PFSK-1 (cell line): Measurements from ENCODE around the gene C1orf141.

Experiments
- FOXP2 ChIP-seq: optimal IDR thresholded peaks from 2 replicates; pipeline ENCODE3; 2011; ENCODE audit warnings: borderline replicate concordance, control low read depth, inconsistent platforms; ENCODE audit not compliant: insufficient read depth; ENCODE audit errors: extremely low read length, extremely low read depth
- POLR2AphosphoS5 ChIP-seq: IDR thresholded peaks from 2 replicates; pipeline ENCODE4 v1.6.1; 2012; ENCODE audit warnings: low read depth, mild to moderate bottlenecking, control low read depth, low read length, moderate library complexity
- SIN3A ChIP-seq: IDR thresholded peaks from 2 replicates; pipeline ENCODE4 v1.6.1; 2012; ENCODE audit warnings: mild to moderate bottlenecking, low read length, moderate library complexity, borderline replicate concordance; ENCODE audit not compliant: insufficient read depth
- TAF1 ChIP-seq: IDR thresholded peaks from 2 replicates; pipeline ENCODE4 v1.6.1; 2012; ENCODE audit warnings: low read length, control low read depth, borderline replicate concordance; ENCODE audit not compliant: insufficient read depth
- TF ChIP-seq, protein P1 (sequence below), 2 experiments: IDR thresholded peaks; 2 replicates each; pipeline versions ENCODE4 v1.6.1 to v1.8.0; 2011 to 2012; ENCODE audit warnings: low read depth in 2 of 2, low read length in 2 of 2, control low read depth in 1 of 2, inconsistent platforms in 1 of 2, mild to moderate bottlenecking in 1 of 2, moderate library complexity in 1 of 2; ENCODE audit not compliant: insufficient read depth in 1 of 2

Gene C1orf141

DNA sequence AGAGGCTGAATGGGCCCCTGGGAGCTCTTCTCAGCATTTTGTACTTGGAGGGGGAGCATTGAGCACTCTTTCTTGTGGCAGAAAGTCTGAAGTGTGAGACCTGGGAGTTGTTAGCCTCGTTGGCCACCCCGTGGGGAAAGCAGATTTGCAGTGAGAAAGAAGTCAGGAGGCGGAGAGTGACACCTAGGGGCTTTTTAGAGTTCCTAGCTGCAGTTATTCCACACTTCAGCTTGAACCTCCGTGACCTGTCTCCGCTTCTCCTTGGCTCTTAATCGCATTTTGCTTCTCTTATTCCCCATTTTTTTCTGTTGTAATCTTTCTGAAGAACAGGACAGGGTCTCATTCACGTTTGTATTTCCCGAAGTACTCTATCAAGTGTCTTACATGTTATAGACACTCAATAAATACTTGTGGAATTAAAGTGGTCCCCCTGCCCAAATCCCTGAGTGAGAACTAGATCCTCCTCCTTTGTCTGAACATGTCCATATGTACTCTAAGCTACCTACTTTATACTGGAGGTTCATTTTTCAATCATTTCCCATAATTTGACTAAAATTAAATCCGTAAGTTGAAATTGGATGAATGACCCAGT is 14.5 kb upstream of the C1orf141 start:
- TF ChIP-seq, protein P1, sequence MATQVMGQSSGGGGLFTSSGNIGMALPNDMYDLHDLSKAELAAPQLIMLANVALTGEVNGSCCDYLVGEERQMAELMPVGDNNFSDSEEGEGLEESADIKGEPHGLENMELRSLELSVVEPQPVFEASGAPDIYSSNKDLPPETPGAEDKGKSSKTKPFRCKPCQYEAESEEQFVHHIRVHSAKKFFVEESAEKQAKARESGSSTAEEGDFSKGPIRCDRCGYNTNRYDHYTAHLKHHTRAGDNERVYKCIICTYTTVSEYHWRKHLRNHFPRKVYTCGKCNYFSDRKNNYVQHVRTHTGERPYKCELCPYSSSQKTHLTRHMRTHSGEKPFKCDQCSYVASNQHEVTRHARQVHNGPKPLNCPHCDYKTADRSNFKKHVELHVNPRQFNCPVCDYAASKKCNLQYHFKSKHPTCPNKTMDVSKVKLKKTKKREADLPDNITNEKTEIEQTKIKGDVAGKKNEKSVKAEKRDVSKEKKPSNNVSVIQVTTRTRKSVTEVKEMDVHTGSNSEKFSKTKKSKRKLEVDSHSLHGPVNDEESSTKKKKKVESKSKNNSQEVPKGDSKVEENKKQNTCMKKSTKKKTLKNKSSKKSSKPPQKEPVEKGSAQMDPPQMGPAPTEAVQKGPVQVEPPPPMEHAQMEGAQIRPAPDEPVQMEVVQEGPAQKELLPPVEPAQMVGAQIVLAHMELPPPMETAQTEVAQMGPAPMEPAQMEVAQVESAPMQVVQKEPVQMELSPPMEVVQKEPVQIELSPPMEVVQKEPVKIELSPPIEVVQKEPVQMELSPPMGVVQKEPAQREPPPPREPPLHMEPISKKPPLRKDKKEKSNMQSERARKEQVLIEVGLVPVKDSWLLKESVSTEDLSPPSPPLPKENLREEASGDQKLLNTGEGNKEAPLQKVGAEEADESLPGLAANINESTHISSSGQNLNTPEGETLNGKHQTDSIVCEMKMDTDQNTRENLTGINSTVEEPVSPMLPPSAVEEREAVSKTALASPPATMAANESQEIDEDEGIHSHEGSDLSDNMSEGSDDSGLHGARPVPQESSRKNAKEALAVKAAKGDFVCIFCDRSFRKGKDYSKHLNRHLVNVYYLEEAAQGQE (IDR thresholded peaks at IDR 0.05; ENCODE audit: insufficient read depth in 1 of 2, low read depth in 2 of 2, low read length in 2 of 2) = no peak
- no peak for TF ChIP-seq FOXP2
- no peak for TF ChIP-seq SIN3A
- TF ChIP-seq TAF1 = no peak
- no peak for TF ChIP-seq POLR2AphosphoS5

DNA sequence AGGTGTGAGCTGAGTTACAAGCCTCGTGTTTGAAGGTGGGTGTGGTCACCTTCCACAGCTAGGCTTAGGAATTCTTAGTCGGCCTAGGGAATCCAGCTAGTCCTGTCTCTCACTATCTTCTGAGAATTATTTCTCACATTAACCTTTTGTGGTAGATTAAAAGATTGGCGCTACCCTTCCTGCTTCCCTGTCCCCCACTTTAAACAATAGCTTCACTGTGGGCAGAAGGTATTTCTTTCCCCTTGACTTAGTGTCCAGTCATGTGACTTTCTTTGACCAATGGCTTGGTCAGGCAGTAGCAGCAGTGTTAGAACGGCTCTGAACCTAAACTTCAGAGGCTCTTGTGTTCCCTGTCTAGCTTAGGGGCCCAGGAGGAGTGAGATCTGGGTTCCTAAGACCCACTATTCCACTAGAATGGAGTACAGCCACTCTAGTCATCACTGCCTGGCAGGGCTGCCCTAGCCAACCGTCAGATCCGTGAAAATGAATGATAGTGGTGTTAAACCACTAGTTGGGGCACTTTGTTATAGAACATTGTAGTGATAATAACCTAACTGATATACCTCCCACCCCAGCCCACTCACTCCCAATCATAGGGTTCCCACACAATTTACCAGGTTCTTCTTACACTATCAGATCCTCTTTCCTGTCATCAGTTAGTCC is 13.9 kb upstream of the C1orf141 start:
- TF ChIP-seq TAF1 (no peak), POLR2AphosphoS5 (no peak), SIN3A (no peak), FOXP2 (no peak)
- TF ChIP-seq, protein P1 (IDR thresholded peaks at IDR 0.05; ENCODE audit: insufficient read depth in 1 of 2, low read depth in 2 of 2, low read length in 2 of 2) = no peak

DNA sequence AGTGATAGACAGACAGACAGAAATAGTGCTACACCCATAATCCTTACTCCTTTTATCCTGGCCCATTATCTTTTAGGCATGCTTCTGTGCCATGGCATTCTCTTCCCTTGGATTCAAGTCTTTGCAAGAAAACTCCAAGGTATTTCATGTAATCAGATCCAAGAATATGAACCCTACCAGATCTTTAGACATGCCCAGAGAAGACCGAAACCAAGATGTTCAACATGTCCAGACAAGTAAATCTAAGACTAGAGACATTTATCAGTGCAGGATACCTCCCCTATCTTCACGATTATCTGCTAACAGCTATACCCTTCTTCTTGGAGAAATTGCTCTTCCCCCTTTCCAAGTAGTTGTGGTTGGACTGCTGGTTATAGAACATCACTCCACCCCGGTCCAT is 11.8 kb upstream of the C1orf141 start:
- TF ChIP-seq TAF1 = no peak
- TF ChIP-seq POLR2AphosphoS5 = no peak
- TF ChIP-seq, protein P1 (IDR thresholded peaks at IDR 0.05; ENCODE audit: insufficient read depth in 1 of 2, low read depth in 2 of 2, low read length in 2 of 2) = no peak
- no peak for TF ChIP-seq FOXP2
- no peak for TF ChIP-seq SIN3A

DNA sequence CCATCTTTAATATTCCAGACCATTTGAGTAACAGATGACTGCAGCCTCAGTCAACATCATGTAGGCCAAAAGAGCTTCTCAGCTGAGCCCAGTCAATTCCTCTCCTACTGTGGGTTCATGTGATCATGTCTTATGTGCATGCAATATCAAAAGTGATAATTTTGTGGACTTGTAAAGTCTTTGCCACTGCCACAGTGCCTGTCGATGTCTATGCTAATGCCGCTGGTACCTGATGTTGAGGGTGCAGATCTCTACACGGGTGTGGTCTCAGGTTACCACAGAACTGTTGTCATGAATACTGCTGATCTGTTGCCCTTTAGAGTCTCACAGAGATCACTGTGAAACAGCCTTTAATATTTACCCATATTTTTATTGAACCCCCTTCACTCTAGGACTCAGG is 11.3 kb upstream of the C1orf141 start:
- TF ChIP-seq POLR2AphosphoS5 (no peak), FOXP2 (no peak), TAF1 (no peak), SIN3A (no peak)
- TF ChIP-seq, protein P1 (IDR thresholded peaks at IDR 0.05; ENCODE audit: insufficient read depth in 1 of 2, low read depth in 2 of 2, low read length in 2 of 2) = no peak

DNA sequence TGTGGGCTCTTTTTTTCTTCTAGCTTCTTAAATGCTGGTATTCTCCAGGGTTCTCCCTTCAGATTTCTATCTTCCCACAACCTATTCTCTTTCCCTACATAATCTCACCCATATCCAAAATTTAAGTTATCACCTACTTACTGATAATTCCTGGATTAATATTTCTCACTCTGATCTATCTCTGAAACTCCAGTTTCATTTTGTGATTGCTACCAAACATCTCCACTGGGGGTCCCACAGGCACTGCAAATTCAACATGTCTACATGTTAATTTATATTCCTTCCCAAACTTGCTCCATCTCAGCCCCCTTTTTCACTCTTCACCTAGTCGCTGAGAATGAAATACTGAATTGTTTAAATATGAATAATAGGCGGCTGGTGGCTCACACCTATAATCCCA is 9.9 kb upstream of the C1orf141 start:
- no peak for TF ChIP-seq SIN3A
- TF ChIP-seq TAF1 = no peak
- no peak for TF ChIP-seq POLR2AphosphoS5
- TF ChIP-seq, protein P1 (IDR thresholded peaks at IDR 0.05; ENCODE audit: insufficient read depth in 1 of 2, low read depth in 2 of 2, low read length in 2 of 2) = no peak
- no peak for TF ChIP-seq FOXP2
